Measurements from ENCODE around the gene MT1B. TPM values are rescaled to one million over a fixed set of nuclear protein-coding genes. Genes with fewer than 3 reads are reported as not detected.

MT1B gene
- not detected for polyA plus RNA-seq (2013, experiment 1 of 2)
- not detected for polyA plus RNA-seq (2013, experiment 2 of 2)

GRCh38 chr16:56651586-56651985, at the start of gene MT1B:
Gene MT1B, plus strand, starts transcription at chr16:56651886. Its CDS starts 68 bp downstream, at chr16:56651954.
- no peak within 1 kb of the TSS for H2BK12ac ChIP-seq (ENCODE audit: low read length in 2 of 2)
- H2BK15ac ChIP-seq (ENCODE audit: low read depth, poor library complexity, severe bottlenecking), result no peak within 1 kb of the TSS
- no peak within 1 kb of the TSS for H2BK5ac ChIP-seq (ENCODE audit: low read depth, low read length, poor library complexity, severe bottlenecking)
- no peak within 1 kb of the TSS for H3K4me3 ChIP-seq (ENCODE audit: insufficient read depth in 1 of 2, low read depth in 1 of 2, low read length in 2 of 2)
- H3K9me3 ChIP-seq (ENCODE audit: control insufficient read depth, low read length), result no peaks in the 10 kb centered on the region
- DNase-seq, result no peak
- peaks cover 8% of the 10 kb centered on the region for H3K4me1 ChIP-seq (ENCODE audit: control insufficient read depth, insufficient read depth, low read depth, low read length)
- H3K23ac ChIP-seq (ENCODE audit: low read length in 2 of 2), result no peak within 1 kb of the TSS
- no peak within 1 kb of the TSS for H3K9ac ChIP-seq (ENCODE audit: low read length)
- H2BK120ac ChIP-seq (ENCODE audit: low read depth, low read length), result no peak within 1 kb of the TSS
- WGBS, result 61% methylated on average over 7 of the region's 7 CpGs
- H3K27ac ChIP-seq (ENCODE audit: low read length, poor library complexity, severe bottlenecking), result no peak within 1 kb of the TSS
- no peak within 1 kb of the TSS for H3K4me2 ChIP-seq (ENCODE audit: low read length, poor library complexity, severe bottlenecking)
- H4K91ac ChIP-seq (ENCODE audit: low read length), result no peak within 1 kb of the TSS
- H4K8ac ChIP-seq (ENCODE audit: low read length), result no peak within 1 kb of the TSS
- H3K4ac ChIP-seq (ENCODE audit: low read depth in 1 of 2, low read length in 2 of 2), result no peak within 1 kb of the TSS
- no peak within 1 kb of the TSS for H3K14ac ChIP-seq (ENCODE audit: low read length in 2 of 2)
- H3K36me3 ChIP-seq (ENCODE audit: control insufficient read depth in 1 of 2, insufficient read depth in 2 of 2, low read depth in 1 of 2, low read length in 2 of 2), result no peaks in the 10 kb centered on the region
- H2AK5ac ChIP-seq (ENCODE audit: low read length, severe bottlenecking), result no peak within 1 kb of the TSS
- no peak within 1 kb of the TSS for H3K18ac ChIP-seq (ENCODE audit: low read depth in 1 of 2, low read length in 2 of 2)
- H3K27me3 ChIP-seq (ENCODE audit: control insufficient read depth in 1 of 2, insufficient read depth in 1 of 2, low read length in 2 of 2), result peaks cover 47 to 58% of the 10 kb centered on the region in 2 experiments
- H3K79me1 ChIP-seq (replicated peaks; ENCODE audit: low read length, poor library complexity, severe bottlenecking), result no peaks in the 10 kb centered on the region
- H2AFZ ChIP-seq (ENCODE audit: low read depth, low read length), result no peak within 1 kb of the TSS

DNA sequence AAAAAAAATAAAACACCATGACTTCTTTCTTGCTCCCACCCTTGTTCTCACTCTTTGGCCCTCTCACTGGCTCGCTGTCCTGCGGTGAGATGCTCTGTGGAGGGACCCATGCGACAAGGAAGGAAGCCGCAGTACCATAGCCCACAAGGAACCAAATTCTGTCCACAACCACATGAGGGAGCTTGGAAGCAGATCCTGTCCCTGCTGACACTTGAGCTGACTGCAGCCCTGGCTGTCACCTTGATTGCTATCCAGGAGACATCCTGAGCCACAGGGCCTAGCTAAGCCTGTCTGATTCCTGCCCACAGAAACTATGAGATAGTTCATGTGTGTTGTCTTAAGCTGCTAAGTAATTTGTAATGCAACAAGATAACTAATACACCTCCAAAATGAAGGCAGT, 48.1 kb upstream of the MT1B start:
- Histone ChIP-seq H3K4me3 (ENCODE audit: insufficient read depth in 1 of 2, low read depth in 1 of 2, low read length in 2 of 2) (no peak overlapping the region), H3K36me3 (ENCODE audit: control insufficient read depth in 1 of 2, insufficient read depth in 2 of 2, low read depth in 1 of 2, low read length in 2 of 2) (no peaks in the 10 kb centered on the region), H2BK12ac (ENCODE audit: low read length in 2 of 2) (peak overlapping the region in 1 of 2 experiments; percentile 52), H3K27ac (ENCODE audit: low read length, poor library complexity, severe bottlenecking) (no peak overlapping the region), H3K27me3 (ENCODE audit: control insufficient read depth in 1 of 2, insufficient read depth in 1 of 2, low read length in 2 of 2) (no peaks in the 10 kb centered on the region), H2AFZ (ENCODE audit: low read depth, low read length) (no peak overlapping the region), H3K4me2 (ENCODE audit: low read length, poor library complexity, severe bottlenecking) (no peak overlapping the region), H2AK5ac (ENCODE audit: low read length, severe bottlenecking) (no peak overlapping the region), H4K8ac (ENCODE audit: low read length) (no peak overlapping the region), H3K18ac (ENCODE audit: low read depth in 1 of 2, low read length in 2 of 2) (no peak overlapping the region), H4K91ac (ENCODE audit: low read length) (no peak overlapping the region), H2BK5ac (ENCODE audit: low read depth, low read length, poor library complexity, severe bottlenecking) (no peak overlapping the region), H3K4me1 (ENCODE audit: control insufficient read depth, insufficient read depth, low read depth, low read length) (peaks cover 20% of the 10 kb centered on the region), H3K4ac (ENCODE audit: low read depth in 1 of 2, low read length in 2 of 2) (no peak overlapping the region), H2BK120ac (ENCODE audit: low read depth, low read length) (no peak overlapping the region), H3K9ac (ENCODE audit: low read length) (peak overlapping the region; percentile 13), H3K14ac (ENCODE audit: low read length in 2 of 2) (no peak overlapping the region), H2BK15ac (ENCODE audit: low read depth, poor library complexity, severe bottlenecking) (no peak overlapping the region), H3K23ac (ENCODE audit: low read length in 2 of 2) (no peak overlapping the region), H3K9me3 (ENCODE audit: control insufficient read depth, low read length) (no peaks in the 10 kb centered on the region), H3K79me1 (replicated peaks; ENCODE audit: low read length, poor library complexity, severe bottlenecking) (peaks cover 4% of the 10 kb centered on the region)
- 64% methylated on average over 4 of the region's 4 CpGs for WGBS
- peak; percentile 60 for DNase-seq

GRCh38 chr16:56604966-56605365, 46.7 kb upstream of the MT1B start:
- peak overlapping the region; percentile 66 for H2AK5ac ChIP-seq (ENCODE audit: low read length, severe bottlenecking)
- peak overlapping the region in 1 of 2 experiments; percentile 86 for H3K4ac ChIP-seq (ENCODE audit: low read depth in 1 of 2, low read length in 2 of 2)
- no peak overlapping the region for H3K4me3 ChIP-seq (ENCODE audit: insufficient read depth in 1 of 2, low read depth in 1 of 2, low read length in 2 of 2)
- H2BK120ac ChIP-seq (ENCODE audit: low read depth, low read length), result peak overlapping the region; percentile 38
- peaks cover 21% of the 10 kb centered on the region for H3K4me1 ChIP-seq (ENCODE audit: control insufficient read depth, insufficient read depth, low read depth, low read length)
- H3K18ac ChIP-seq (ENCODE audit: low read depth in 1 of 2, low read length in 2 of 2), result peak overlapping the region in 1 of 2 experiments; percentile 67
- no peak overlapping the region for H3K27ac ChIP-seq (ENCODE audit: low read length, poor library complexity, severe bottlenecking)
- H3K14ac ChIP-seq (ENCODE audit: low read length in 2 of 2), result no peak overlapping the region
- no peaks in the 10 kb centered on the region for H3K9me3 ChIP-seq (ENCODE audit: control insufficient read depth, low read length)
- no peak overlapping the region for H3K4me2 ChIP-seq (ENCODE audit: low read length, poor library complexity, severe bottlenecking)
- H3K79me1 ChIP-seq (replicated peaks; ENCODE audit: low read length, poor library complexity, severe bottlenecking), result peaks cover 4% of the 10 kb centered on the region
- H2BK12ac ChIP-seq (ENCODE audit: low read length in 2 of 2), result peak overlapping the region in 1 of 2 experiments; percentile 82
- no peak for DNase-seq
- no peaks in the 10 kb centered on the region for H3K27me3 ChIP-seq (ENCODE audit: control insufficient read depth in 1 of 2, insufficient read depth in 1 of 2, low read length in 2 of 2)
- H2BK5ac ChIP-seq (ENCODE audit: low read depth, low read length, poor library complexity, severe bottlenecking), result no peak overlapping the region
- no peak overlapping the region for H3K23ac ChIP-seq (ENCODE audit: low read length in 2 of 2)
- H2BK15ac ChIP-seq (ENCODE audit: low read depth, poor library complexity, severe bottlenecking), result peak overlapping the region; percentile 73
- H2AFZ ChIP-seq (ENCODE audit: low read depth, low read length), result no peak overlapping the region
- H3K9ac ChIP-seq (ENCODE audit: low read length), result no peak overlapping the region
- no peaks in the 10 kb centered on the region for H3K36me3 ChIP-seq (ENCODE audit: control insufficient read depth in 1 of 2, insufficient read depth in 2 of 2, low read depth in 1 of 2, low read length in 2 of 2)
- peak overlapping the region; percentile 4 for H4K8ac ChIP-seq (ENCODE audit: low read length)
- 96% methylated on average over 4 of the region's 4 CpGs for WGBS
- peak overlapping the region; percentile 80 for H4K91ac ChIP-seq (ENCODE audit: low read length)

GRCh38 chr16:56605475-56605874, 46.2 kb upstream of the MT1B start:
- Histone ChIP-seq H2BK120ac (ENCODE audit: low read depth, low read length) (peak overlapping the region; percentile 38), H3K79me1 (replicated peaks; ENCODE audit: low read length, poor library complexity, severe bottlenecking) (peaks cover 4% of the 10 kb centered on the region), H3K9ac (ENCODE audit: low read length) (peak overlapping the region; percentile 84), H3K4me1 (ENCODE audit: control insufficient read depth, insufficient read depth, low read depth, low read length) (peaks cover 25% of the 10 kb centered on the region), H2BK15ac (ENCODE audit: low read depth, poor library complexity, severe bottlenecking) (no peak overlapping the region), H3K27me3 (ENCODE audit: control insufficient read depth in 1 of 2, insufficient read depth in 1 of 2, low read length in 2 of 2) (no peaks in the 10 kb centered on the region), H2AK5ac (ENCODE audit: low read length, severe bottlenecking) (peak overlapping the region; percentile 76), H4K91ac (ENCODE audit: low read length) (peak overlapping the region; percentile 78), H3K18ac (ENCODE audit: low read depth in 1 of 2, low read length in 2 of 2) (peak overlapping the region; percentile 67 to 81), H4K8ac (ENCODE audit: low read length) (peak overlapping the region; percentile 76), H3K4me2 (ENCODE audit: low read length, poor library complexity, severe bottlenecking) (no peak overlapping the region), H3K36me3 (ENCODE audit: control insufficient read depth in 1 of 2, insufficient read depth in 2 of 2, low read depth in 1 of 2, low read length in 2 of 2) (no peaks in the 10 kb centered on the region), H2AFZ (ENCODE audit: low read depth, low read length) (no peak overlapping the region), H3K23ac (ENCODE audit: low read length in 2 of 2) (no peak overlapping the region), H3K9me3 (ENCODE audit: control insufficient read depth, low read length) (no peaks in the 10 kb centered on the region), H2BK5ac (ENCODE audit: low read depth, low read length, poor library complexity, severe bottlenecking) (no peak overlapping the region), H3K4me3 (ENCODE audit: insufficient read depth in 1 of 2, low read depth in 1 of 2, low read length in 2 of 2) (peak overlapping the region in 1 of 2 experiments; percentile 6), H2BK12ac (ENCODE audit: low read length in 2 of 2) (peak overlapping the region; percentile 94 to 98), H3K4ac (ENCODE audit: low read depth in 1 of 2, low read length in 2 of 2) (peak overlapping the region; percentile 81 to 86), H3K14ac (ENCODE audit: low read length in 2 of 2) (no peak overlapping the region), H3K27ac (ENCODE audit: low read length, poor library complexity, severe bottlenecking) (peak overlapping the region; percentile 99)
- WGBS, result 69% methylated on average over 1 of the region's 1 CpG
- DNase-seq, result no peak
